Ishikawa (cell line): ENCODE measurements around the gene GABRD.

Experiments used
- CEBPB ChIP-seq: IDR thresholded peaks from 2 replicates; pipeline ENCODE4 v1.6.1; 2012
- CREB1 ChIP-seq: IDR thresholded peaks from 2 replicates; pipeline ENCODE4 v1.6.1; 2012; ENCODE audit warnings: low read depth
- EGR1 ChIP-seq: IDR thresholded peaks from 2 replicates; pipeline ENCODE4 v1.6.1; 2012
- EP300 ChIP-seq: IDR thresholded peaks from 2 replicates; pipeline ENCODE4 v1.6.1; 2012; ENCODE audit warnings: borderline replicate concordance
- FOXM1 ChIP-seq: IDR thresholded peaks from 2 replicates; pipeline ENCODE4 v1.6.1; 2012; ENCODE audit warnings: low read depth, borderline replicate concordance
- NFIC ChIP-seq: IDR thresholded peaks from 2 replicates; pipeline ENCODE4 v1.6.1; 2012
- RAD21 ChIP-seq: IDR thresholded peaks from 2 replicates; pipeline ENCODE4 v1.6.1; 2012; ENCODE audit warnings: low read depth
- TAF1 ChIP-seq: IDR thresholded peaks from 2 replicates; pipeline ENCODE4 v1.6.1; 2012; ENCODE audit warnings: low read depth, mild to moderate bottlenecking
- TCF12 ChIP-seq: IDR thresholded peaks from 2 replicates; pipeline ENCODE4 v1.6.1; 2012; ENCODE audit warnings: low read depth
- TEAD4 ChIP-seq: IDR thresholded peaks from 2 replicates; pipeline ENCODE4 v1.6.1; 2012
- USF1 ChIP-seq: IDR thresholded peaks from 2 replicates; pipeline ENCODE4 v1.6.1; 2012
- YY1 ChIP-seq: IDR thresholded peaks from 2 replicates; pipeline ENCODE4 v1.6.1; 2012; ENCODE audit warnings: low read depth
- ZBTB7A ChIP-seq: IDR thresholded peaks from 2 replicates; pipeline ENCODE4 v1.6.1; 2012; ENCODE audit warnings: low read depth
- TF ChIP-seq, protein P1 (sequence below): IDR thresholded peaks from 2 replicates; pipeline ENCODE4 v1.6.1; 2012; ENCODE audit warnings: low read depth, mild to moderate bottlenecking
- TF ChIP-seq, protein P2 (sequence below): IDR thresholded peaks from 2 replicates; pipeline ENCODE4 v1.6.1; 2012

Gene GABRD

DNA sequence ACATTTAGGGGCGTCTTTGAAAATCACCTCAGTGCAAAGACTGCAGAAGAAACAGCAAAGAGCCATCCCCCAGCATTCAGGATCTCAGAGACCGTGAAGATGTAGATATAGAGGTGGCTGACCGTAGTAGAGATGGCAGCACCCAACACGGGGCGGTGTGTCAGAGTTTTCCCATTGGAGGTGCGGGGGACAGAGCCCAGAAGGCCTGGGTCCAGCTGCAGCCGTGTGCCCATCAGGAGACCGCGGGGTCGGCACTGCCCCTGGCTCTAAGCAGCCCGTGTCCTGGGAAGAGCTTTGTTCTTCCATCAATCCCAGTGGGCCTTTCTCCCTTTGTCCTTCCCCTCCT lies 1.1 kb downstream of the GABRD start:
- TF ChIP-seq TEAD4, result no peak
- TF ChIP-seq, protein P1, sequence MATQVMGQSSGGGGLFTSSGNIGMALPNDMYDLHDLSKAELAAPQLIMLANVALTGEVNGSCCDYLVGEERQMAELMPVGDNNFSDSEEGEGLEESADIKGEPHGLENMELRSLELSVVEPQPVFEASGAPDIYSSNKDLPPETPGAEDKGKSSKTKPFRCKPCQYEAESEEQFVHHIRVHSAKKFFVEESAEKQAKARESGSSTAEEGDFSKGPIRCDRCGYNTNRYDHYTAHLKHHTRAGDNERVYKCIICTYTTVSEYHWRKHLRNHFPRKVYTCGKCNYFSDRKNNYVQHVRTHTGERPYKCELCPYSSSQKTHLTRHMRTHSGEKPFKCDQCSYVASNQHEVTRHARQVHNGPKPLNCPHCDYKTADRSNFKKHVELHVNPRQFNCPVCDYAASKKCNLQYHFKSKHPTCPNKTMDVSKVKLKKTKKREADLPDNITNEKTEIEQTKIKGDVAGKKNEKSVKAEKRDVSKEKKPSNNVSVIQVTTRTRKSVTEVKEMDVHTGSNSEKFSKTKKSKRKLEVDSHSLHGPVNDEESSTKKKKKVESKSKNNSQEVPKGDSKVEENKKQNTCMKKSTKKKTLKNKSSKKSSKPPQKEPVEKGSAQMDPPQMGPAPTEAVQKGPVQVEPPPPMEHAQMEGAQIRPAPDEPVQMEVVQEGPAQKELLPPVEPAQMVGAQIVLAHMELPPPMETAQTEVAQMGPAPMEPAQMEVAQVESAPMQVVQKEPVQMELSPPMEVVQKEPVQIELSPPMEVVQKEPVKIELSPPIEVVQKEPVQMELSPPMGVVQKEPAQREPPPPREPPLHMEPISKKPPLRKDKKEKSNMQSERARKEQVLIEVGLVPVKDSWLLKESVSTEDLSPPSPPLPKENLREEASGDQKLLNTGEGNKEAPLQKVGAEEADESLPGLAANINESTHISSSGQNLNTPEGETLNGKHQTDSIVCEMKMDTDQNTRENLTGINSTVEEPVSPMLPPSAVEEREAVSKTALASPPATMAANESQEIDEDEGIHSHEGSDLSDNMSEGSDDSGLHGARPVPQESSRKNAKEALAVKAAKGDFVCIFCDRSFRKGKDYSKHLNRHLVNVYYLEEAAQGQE, result no peak
- no peak for TF ChIP-seq EP300
- no peak for TF ChIP-seq CEBPB
- TF ChIP-seq USF1, result no peak
- TF ChIP-seq TAF1, result no peak
- TF ChIP-seq RAD21, result no peak
- TF ChIP-seq NFIC, result no peak
- TF ChIP-seq ZBTB7A, result no peak
- TF ChIP-seq YY1, result no peak

GRCh38 chr1:2021550-2021949 lies 2.4 kb downstream of the GABRD start:
- no peak for TF ChIP-seq CREB1
- TF ChIP-seq FOXM1, result no peak
- TF ChIP-seq ZBTB7A, result no peak
- no peak for TF ChIP-seq USF1
- TF ChIP-seq YY1, result no peak
- no peak for TF ChIP-seq RAD21
- TF ChIP-seq EP300, result no peak
- TF ChIP-seq TEAD4, result no peak

DNA sequence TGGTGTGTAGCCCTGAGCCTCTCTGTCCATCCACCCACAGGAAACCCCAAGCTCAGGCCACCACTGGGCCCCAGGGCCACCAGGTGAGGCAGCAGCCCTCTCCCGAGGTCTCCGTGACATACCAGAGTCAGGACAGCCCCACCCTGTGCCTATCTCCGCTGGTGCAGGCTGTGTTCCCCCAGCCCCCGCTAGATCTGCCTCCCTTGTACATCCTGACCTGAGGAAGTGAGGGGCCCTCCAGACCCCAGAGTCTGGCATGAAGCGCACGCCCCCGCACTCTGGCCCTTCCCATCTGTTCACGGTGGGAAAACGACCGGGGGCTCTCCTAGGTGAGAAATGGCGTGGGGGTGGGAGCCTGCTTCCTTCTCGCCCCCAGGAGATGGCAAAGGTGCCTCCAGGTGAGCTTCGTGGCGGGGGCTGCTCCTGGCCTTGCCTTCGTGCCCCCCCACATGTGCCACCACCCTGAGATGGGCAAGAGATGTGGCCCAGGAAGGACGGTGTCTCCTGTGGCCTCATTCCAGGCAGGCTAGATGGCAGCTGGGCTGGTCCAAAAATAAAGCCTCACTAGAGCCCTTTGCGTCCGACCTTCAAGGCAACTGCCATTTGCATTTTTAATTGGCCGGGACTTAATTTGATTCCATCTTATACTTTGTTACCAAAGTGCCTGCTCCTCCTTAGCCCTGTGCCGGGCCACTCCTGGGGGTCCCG lies 3.1 kb downstream of the GABRD start:
- TF ChIP-seq YY1 (no peak), NFIC (no peak), TCF12 (no peak), CEBPB (no peak), FOXM1 (no peak), RAD21 (no peak), TAF1 (no peak), EP300 (no peak), EGR1 (no peak), TEAD4 (no peak), CREB1 (no peak), USF1 (no peak), ZBTB7A (no peak)
- TF ChIP-seq, protein P1, result no peak
- TF ChIP-seq, protein P2, sequence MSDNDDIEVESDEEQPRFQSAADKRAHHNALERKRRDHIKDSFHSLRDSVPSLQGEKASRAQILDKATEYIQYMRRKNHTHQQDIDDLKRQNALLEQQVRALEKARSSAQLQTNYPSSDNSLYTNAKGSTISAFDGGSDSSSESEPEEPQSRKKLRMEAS, result no peak

DNA sequence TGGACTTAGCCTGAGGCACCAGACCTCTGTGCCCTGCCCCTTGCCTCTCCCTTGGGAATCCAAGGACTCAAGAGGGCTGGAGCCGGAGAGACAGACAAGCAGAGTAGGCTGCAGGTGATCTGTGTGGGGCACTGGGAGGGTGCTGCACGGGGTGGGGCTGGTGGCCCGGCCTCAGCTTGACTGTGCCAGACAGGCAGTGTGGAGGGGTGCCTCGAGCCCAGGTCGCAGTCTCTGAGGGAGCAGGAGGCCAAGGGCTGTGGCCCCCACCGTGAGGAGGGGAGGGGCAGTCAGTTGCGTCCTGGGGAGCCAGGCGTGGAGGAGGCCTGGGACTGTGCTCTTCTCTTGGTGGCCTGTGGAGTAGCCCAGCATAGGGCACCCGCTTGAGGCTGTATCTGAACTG lies 4.0 kb downstream of the GABRD start:
- TF ChIP-seq TCF12, result no peak
- no peak for TF ChIP-seq EP300
- no peak for TF ChIP-seq ZBTB7A
- no peak for TF ChIP-seq RAD21
- TF ChIP-seq NFIC, result no peak
- TF ChIP-seq YY1, result no peak
- no peak for TF ChIP-seq CREB1
- no peak for TF ChIP-seq TEAD4
- no peak for TF ChIP-seq USF1
- TF ChIP-seq, protein P2, result no peak
- no peak for TF ChIP-seq FOXM1
- TF ChIP-seq EGR1, result no peak
- no peak for TF ChIP-seq CEBPB
- no peak for TF ChIP-seq TAF1
- TF ChIP-seq, protein P1, result no peak
